GM10266 (cell line): ENCODE data around the gene GNG12.

Source experiments
- DNase-seq: peaks from one replicate; pipeline ENCODE4 v3.0.0; 2012; ENCODE audit errors: extremely low spot score
- TF ChIP-seq, protein P1 (sequence below): IDR thresholded peaks from 2 replicates; pipeline ENCODE4 v1.5.1; 2012; ENCODE audit warnings: mild to moderate bottlenecking, low read depth; ENCODE audit not compliant: control insufficient read depth, insufficient read depth; ENCODE audit errors: missing control alignments

GNG12 gene

DNA sequence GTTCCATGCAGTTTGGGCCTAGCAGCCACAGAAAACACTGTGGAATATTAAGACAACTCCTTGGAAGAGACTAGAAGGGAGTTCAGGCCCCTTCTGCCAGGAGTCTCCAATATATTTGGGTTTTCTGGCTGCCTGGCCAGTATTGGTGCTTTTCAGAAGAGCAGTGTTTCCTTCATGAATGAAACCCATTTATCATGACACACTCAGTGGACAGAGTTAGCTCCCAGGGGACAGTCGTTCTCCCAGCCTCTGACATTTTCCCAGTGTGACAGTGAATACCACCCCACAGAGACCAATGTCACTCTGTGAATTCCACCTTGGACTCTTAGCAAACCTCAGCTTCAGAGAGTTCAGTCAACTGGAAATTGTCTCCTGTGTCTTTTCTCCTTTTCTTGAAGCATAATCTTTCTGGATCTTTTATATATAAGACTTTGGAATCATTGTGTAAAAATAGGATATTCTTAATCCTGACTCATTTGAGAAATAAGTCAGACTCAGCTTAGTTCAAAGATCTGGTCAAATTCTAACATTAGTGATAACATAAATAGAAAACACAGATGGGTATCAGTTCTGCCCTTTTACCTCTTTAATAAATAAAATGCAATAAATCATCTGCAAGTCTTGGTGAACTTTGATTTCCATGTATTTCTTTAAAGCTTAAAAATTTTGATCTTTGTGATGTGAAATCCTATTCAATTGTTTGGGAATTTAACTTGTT lies 40.4 kb downstream of the GNG12 start:
- TF ChIP-seq, protein P1, sequence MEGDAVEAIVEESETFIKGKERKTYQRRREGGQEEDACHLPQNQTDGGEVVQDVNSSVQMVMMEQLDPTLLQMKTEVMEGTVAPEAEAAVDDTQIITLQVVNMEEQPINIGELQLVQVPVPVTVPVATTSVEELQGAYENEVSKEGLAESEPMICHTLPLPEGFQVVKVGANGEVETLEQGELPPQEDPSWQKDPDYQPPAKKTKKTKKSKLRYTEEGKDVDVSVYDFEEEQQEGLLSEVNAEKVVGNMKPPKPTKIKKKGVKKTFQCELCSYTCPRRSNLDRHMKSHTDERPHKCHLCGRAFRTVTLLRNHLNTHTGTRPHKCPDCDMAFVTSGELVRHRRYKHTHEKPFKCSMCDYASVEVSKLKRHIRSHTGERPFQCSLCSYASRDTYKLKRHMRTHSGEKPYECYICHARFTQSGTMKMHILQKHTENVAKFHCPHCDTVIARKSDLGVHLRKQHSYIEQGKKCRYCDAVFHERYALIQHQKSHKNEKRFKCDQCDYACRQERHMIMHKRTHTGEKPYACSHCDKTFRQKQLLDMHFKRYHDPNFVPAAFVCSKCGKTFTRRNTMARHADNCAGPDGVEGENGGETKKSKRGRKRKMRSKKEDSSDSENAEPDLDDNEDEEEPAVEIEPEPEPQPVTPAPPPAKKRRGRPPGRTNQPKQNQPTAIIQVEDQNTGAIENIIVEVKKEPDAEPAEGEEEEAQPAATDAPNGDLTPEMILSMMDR = no peak
- DNase-seq = no peak

DNA sequence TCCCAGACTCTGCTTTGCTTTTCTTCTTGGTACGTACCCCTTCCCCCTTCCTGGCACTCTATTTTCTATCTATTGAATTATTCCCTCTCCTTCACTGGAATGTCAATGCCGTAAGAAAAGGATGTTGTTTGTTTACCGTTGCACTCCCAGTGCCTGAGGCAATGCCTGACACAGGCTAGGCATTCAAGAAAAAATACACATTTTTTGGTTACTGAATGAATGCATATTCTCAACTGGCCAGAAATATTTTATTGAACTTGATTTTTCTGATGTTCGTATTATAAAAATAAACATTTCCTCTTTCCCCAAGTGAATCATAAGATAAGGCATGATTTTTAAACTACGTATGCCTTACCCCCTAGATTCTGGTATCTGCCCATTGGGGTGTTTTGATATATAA lies 41.2 kb downstream of the GNG12 start:
- DNase-seq = no peak
- TF ChIP-seq, protein P1 = no peak

DNA sequence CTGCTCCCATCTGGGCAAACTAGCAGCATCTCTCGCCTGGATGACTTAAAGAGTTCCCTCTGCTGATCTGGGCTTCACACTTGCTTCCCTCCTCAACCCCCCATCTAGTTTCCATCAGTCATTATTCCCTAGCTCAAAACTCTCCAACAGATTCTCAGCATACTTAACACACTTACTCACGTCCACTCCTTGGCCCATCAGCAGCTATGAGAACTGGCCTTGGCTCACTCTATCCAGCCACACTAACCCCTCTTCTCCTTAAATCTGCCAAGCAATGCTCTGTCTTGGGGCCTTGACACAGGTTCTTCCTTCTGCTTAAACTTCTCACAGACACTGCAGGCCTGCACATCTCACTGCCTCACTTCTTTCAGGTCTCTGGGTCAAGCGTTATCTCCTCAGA lies 41.6 kb downstream of the GNG12 start:
- no peak for DNase-seq
- TF ChIP-seq, protein P1 = no peak

DNA sequence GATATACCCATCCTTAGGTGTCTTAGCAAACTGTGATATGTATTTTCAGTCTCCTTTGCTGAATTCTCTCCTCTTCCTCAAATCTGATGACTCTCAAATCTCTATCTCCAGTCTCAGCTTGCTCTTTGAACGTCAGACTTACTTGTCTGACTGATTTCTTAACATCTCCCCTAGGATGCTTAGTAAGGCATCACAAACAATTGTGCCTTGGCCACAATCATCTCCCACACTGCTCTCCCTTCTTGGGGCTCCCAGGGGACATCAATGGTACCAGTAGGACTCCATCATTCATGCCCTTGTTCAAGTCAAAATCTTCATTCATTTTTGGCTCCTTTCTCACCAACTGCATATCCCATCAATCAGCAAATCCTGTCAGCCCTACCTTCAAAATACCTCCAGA lies 42.0 kb downstream of the GNG12 start:
- TF ChIP-seq, protein P1 = no peak
- DNase-seq = no peak

DNA sequence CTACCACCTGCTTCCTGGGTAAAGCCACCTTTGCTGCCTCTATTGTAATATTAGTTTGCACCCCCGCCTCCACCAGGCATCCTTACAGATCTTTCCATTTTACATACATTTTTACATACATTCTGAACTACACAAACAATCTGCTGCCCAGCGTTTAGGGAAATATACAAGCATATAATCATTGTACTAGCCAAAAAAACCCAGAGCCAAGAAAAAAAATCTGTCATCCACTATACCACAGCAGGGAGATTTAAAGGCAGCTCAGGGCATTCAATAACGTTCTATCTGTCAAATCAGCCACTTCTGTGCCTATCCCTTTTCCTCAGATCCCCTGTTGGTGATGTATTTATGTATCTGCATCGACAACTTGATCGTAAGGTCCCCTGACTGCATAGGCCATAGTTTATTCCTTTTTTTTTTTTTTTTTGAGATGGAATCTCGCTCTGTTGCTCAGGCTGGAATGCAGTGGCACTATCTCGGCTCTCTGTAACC lies 43.0 kb downstream of the GNG12 start:
- TF ChIP-seq, protein P1 = no peak

DNA sequence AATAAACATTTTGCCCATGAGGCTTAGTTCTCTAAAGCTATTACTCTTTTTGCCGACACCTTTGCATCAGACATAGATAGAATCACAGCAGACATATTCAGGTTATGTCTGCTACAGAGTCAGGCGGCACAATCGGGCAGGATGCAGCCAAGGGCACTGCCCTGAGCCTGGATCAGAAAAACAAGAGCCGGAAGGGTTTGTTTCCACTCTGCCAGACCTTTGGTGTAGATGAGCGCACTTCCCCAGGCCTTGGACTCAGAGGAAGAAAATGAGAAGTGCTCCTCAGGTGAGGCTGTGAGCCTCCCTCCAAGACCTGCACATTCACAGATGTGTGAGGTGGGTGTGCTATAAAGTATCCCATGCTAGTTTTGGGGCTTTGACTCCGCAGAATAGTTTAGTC lies 43.7 kb downstream of the GNG12 start:
- TF ChIP-seq, protein P1 = no peak
- DNase-seq = no peak

More for the DNA sequence above, 43.0 kb downstream of the GNG12 start:
- no peak for DNase-seq

DNA sequence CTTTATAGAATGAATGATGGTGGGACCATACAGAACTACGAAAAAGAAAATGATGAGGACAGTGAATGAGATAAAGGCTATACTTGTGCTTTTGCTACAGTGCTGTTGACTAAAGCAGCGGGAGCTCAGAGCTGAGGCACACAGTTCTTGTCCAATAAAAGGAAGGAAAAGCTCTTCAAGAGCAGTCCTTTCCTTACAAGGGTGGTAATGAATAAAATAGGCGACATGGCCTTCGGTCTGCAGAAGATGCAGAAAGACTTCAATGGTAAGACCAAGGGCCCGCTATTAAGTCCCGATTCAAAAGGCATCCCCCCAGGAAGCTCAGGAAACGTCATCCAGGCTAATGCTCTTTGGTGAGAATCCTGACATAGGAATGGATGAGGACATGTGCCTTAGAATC lies 44.4 kb downstream of the GNG12 start:
- TF ChIP-seq, protein P1 = no peak
- DNase-seq = no peak
